ENCODE data around the gene E2F2. TPM values are rescaled to one million over a fixed set of nuclear protein-coding genes. Genes with fewer than 3 reads are reported as not detected.
"Not testable (repeated sequence)": the region's sequence is repeated elsewhere in the genome, so short reads cannot be mapped to it uniquely, and the experiment has no call there.

E2F2 gene
- total RNA-seq, 1 donor from 2014 or later = 87.7 TPM

GRCh38 chr1:23551849-23552248 lies 20.8 kb upstream of the E2F2 start:
- intact Hi-C loops (cut with micrococcal nuclease) = loop anchor here (10.0 kb wide), 1 partner anchor 387 kb away; the partner anchor contains the start of gene LUZP1

GRCh38 chr1:23548704-23549143 lies 17.7 kb upstream of the E2F2 start:
- intact Hi-C loops (cut with micrococcal nuclease) = no loop called here

GRCh38 chr1:23546897-23547584 lies 16.0 kb upstream of the E2F2 start:
- intact Hi-C loops (cut with micrococcal nuclease) = no loop called here

GRCh38 chr1:23545851-23546250 lies 14.8 kb upstream of the E2F2 start:
- intact Hi-C loops (cut with micrococcal nuclease) = no loop called here

- intact Hi-C loops (cut with micrococcal nuclease) = loop anchor here (1.0 kb wide), 1 partner anchor 93 kb away; no protein-coding TSS in a partner anchor
These were observed 13.7 kb upstream of the E2F2 start for GRCh38 chr1:23544444-23545389.

GRCh38 chr1:23543707-23544443 lies 12.8 kb upstream of the E2F2 start:
- intact Hi-C loops (cut with micrococcal nuclease) = loop anchor here (1.0 kb wide), 1 partner anchor 93 kb away; no protein-coding TSS in a partner anchor

- intact Hi-C loops (cut with micrococcal nuclease) = not testable (repeated sequence)
These were observed 11.9 kb upstream of the E2F2 start for GRCh38 chr1:23542940-23543339.

GRCh38 chr1:23539698-23540266 lies 8.7 kb upstream of the E2F2 start:
- intact Hi-C loops (cut with micrococcal nuclease) = loop anchor here (1.0 to 10.0 kb wide), 3 partner anchors 8 to 175 kb away; partner anchors contain the start of genes E2F2 and ZNF436

- intact Hi-C loops (cut with micrococcal nuclease) = loop anchor here (10.0 kb wide), 1 partner anchor 173 kb away; the partner anchor contains the start of gene ZNF436
These were observed 6.4 kb upstream of the E2F2 start for GRCh38 chr1:23537296-23537973.

GRCh38 chr1:23533246-23534023 lies 2.4 kb upstream of the E2F2 start:
- intact Hi-C loops (cut with micrococcal nuclease) = loop anchor here (10.0 kb wide), 1 partner anchor 169 kb away; the partner anchor contains the start of gene ZNF436

- intact Hi-C loops (cut with micrococcal nuclease) = loop anchor here (1.0 to 10.0 kb wide), 5 partner anchors 8 to 427 kb away; partner anchors contain the start of genes PNRC2 and ZNF436
These were observed 595 bp upstream of the E2F2 start for GRCh38 chr1:23531562-23532094.

- intact Hi-C loops (cut with micrococcal nuclease) = loop anchor here (2.0 to 10.0 kb wide), 3 partner anchors 33 to 429 kb away; partner anchors contain the start of genes PNRC2 and ZNF436
These were observed 816 bp downstream of the E2F2 start for GRCh38 chr1:23530087-23530746.

GRCh38 chr1:23529146-23530086 lies 1.6 kb downstream of the E2F2 start:
- intact Hi-C loops (cut with micrococcal nuclease) = loop anchor here (2.0 to 10.0 kb wide), 5 partner anchors 33 to 429 kb away; partner anchors contain the start of genes ASAP3, HNRNPR, PNRC2 and ZNF436

GRCh38 chr1:23528250-23528978 lies 2.6 kb downstream of the E2F2 start:
- intact Hi-C loops (cut with micrococcal nuclease) = loop anchor here (2.0 to 5.0 kb wide), 2 partner anchors 44 to 186 kb away; partner anchors contain the start of genes ASAP3 and HNRNPR

- intact Hi-C loops (cut with micrococcal nuclease) = loop anchor here (2.0 to 5.0 kb wide), 2 partner anchors 43 to 186 kb away; partner anchors contain the start of genes ASAP3 and HNRNPR
These were observed 3.2 kb downstream of the E2F2 start for GRCh38 chr1:23527900-23528249.

GRCh38 chr1:23527366-23527765 lies 3.7 kb downstream of the E2F2 start:
- intact Hi-C loops (cut with micrococcal nuclease) = loop anchor here (5.0 kb wide), 1 partner anchor 185 kb away; the partner anchor contains the start of gene HNRNPR
